ENCODE data around the gene FBXO24. TPM values are rescaled to one million over a fixed set of nuclear protein-coding genes. Genes with fewer than 3 reads are reported as not detected.

FBXO24 gene
- total RNA-seq, 4 donors from 2014 or later, result 1.8 to 1.9 TPM; not detected in 2

- TF ChIP-seq POLR2A (IDR thresholded peaks at IDR 0.05) (no peak), POLR2AphosphoS5 (IDR thresholded peaks at IDR 0.05) (no peak), CTCF (IDR thresholded peaks at IDR 0.05) (no peak), EP300 (IDR thresholded peaks at IDR 0.05) (no peak)
- no peak overlapping the region for H3K4me3 ChIP-seq
- H3K9me3 ChIP-seq, result no peaks in the 10 kb centered on the region
- H3K27ac ChIP-seq, result no peak overlapping the region
- ATAC-seq, result no peak
- WGBS, 2 donors (ENCODE audit: low coverage in 1 of 2), result 100% methylated on average over 2 of the region's 2 CpGs; no CpG with 5 or more reads in 1 of the 2 donors
- no peaks in the 10 kb centered on the region for H3K27me3 ChIP-seq
- H3K36me3 ChIP-seq, result peaks cover 4 to 82% of the 10 kb centered on the region in 2 donors
- peaks cover 11 to 23% (median 12%) of the 10 kb centered on the region in 3 donors for H3K4me1 ChIP-seq
These were observed 33.6 kb upstream of the FBXO24 start for GRCh38 chr7:100552532-100552931.

GRCh38 chr7:100553032-100553431, 33.1 kb upstream of the FBXO24 start:
- 88 to 100% methylated on average over 3 of the region's 3 CpGs for WGBS, 2 donors (ENCODE audit: low coverage in 1 of 2)
- Histone ChIP-seq H3K4me1 (peaks cover 6 to 18% (median 8%) of the 10 kb centered on the region in 3 donors), H3K4me3 (no peak overlapping the region), H3K9me3 (no peaks in the 10 kb centered on the region), H3K36me3 (peaks cover 4 to 87% of the 10 kb centered on the region in 2 donors), H3K27me3 (no peaks in the 10 kb centered on the region), H3K27ac (no peak overlapping the region)
- ATAC-seq, result no peak
- TF ChIP-seq POLR2A (IDR thresholded peaks at IDR 0.05) (no peak), EP300 (IDR thresholded peaks at IDR 0.05) (no peak), CTCF (IDR thresholded peaks at IDR 0.05) (no peak), POLR2AphosphoS5 (IDR thresholded peaks at IDR 0.05) (no peak)

- Histone ChIP-seq H3K27ac (no peak overlapping the region), H3K4me1 (peaks cover 0 to 10% (median 0%) of the 10 kb centered on the region in 3 donors), H3K4me3 (no peak overlapping the region), H3K9me3 (no peaks in the 10 kb centered on the region), H3K27me3 (no peaks in the 10 kb centered on the region), H3K36me3 (peaks cover 4 to 85% of the 10 kb centered on the region in 2 donors)
- ATAC-seq, result no peak
- TF ChIP-seq CTCF (IDR thresholded peaks at IDR 0.05) (no peak), POLR2A (IDR thresholded peaks at IDR 0.05) (no peak), POLR2AphosphoS5 (IDR thresholded peaks at IDR 0.05) (no peak), EP300 (IDR thresholded peaks at IDR 0.05) (no peak)
- whole genome bisulfite sequencing, 2 donors (ENCODE audit: low coverage in 1 of 2), result 78 to 79% methylated on average over 3 to 5 of the region's 5 CpGs
These were observed 30.4 kb upstream of the FBXO24 start for GRCh38 chr7:100555701-100556100.

- Histone ChIP-seq H3K27ac (no peak overlapping the region), H3K27me3 (no peaks in the 10 kb centered on the region), H3K4me1 (peaks cover 0 to 10% (median 0%) of the 10 kb centered on the region in 3 donors), H3K9me3 (no peaks in the 10 kb centered on the region), H3K4me3 (no peak overlapping the region), H3K36me3 (peaks cover 4 to 83% of the 10 kb centered on the region in 2 donors)
- no peak for ATAC-seq
- TF ChIP-seq POLR2A (IDR thresholded peaks at IDR 0.05) (no peak), POLR2AphosphoS5 (IDR thresholded peaks at IDR 0.05) (no peak), CTCF (IDR thresholded peaks at IDR 0.05) (no peak), EP300 (IDR thresholded peaks at IDR 0.05) (no peak)
- WGBS, 2 donors (ENCODE audit: low coverage in 1 of 2), result 78 to 82% methylated on average over 3 to 4 of the region's 4 CpGs
These were observed 29.6 kb upstream of the FBXO24 start for GRCh38 chr7:100556541-100556940.

- WGBS, 2 donors (ENCODE audit: low coverage in 1 of 2), result 73 to 100% methylated on average over 1 to 2 of the region's 4 CpGs
- no peak overlapping the region for H3K4me3 ChIP-seq
- ATAC-seq, result no peak
- no peaks in the 10 kb centered on the region for H3K9me3 ChIP-seq
- H3K27me3 ChIP-seq, result no peaks in the 10 kb centered on the region
- TF ChIP-seq POLR2A (IDR thresholded peaks at IDR 0.05) (no peak), EP300 (IDR thresholded peaks at IDR 0.05) (no peak), CTCF (IDR thresholded peaks at IDR 0.05) (no peak), POLR2AphosphoS5 (IDR thresholded peaks at IDR 0.05) (no peak)
- no peak overlapping the region for H3K27ac ChIP-seq
- H3K4me1 ChIP-seq, result peaks cover 0 to 16% (median 0%) of the 10 kb centered on the region in 3 donors
- peaks cover 0 to 82% of the 10 kb centered on the region in 2 donors for H3K36me3 ChIP-seq
These were observed 27.0 kb upstream of the FBXO24 start for GRCh38 chr7:100559127-100559526.

Data from gastroesophageal sphincter (tissue), 4 donors.